NCI-H2171 treated with DMSO at 0.1 percent for 48 hours (cell line): Measurements from ENCODE around the gene MGAT3.

ENCODE experiments used
- DNase-seq: peaks from one replicate; lab custom pipeline; 2025; lab: John Stamatoyannopoulos, UW

The MGAT3 gene

DNA sequence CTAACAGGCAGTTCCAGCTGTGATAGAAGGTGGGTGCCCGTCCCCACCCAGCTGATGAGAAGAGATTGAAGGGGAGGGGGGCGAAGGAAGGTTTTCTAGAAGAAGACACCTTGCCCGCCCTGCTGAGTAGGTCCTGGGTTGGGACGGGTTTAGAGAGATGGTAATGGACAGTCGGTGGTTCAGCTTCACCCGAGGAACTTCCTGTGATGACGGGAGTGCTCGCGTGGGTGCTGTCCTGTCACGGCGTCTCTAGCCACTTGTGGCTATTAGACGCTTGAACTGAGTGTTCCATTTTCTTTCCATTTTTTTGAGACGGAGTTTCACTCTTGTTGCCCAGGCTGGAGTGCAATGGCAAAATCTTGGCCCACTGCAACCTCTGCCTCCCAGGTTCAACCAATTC, 27.6 kb upstream of the MGAT3 start:
- DNase-seq: no peak

- DNase-seq: no peak
These were observed 26.8 kb upstream of the MGAT3 start for GRCh38 chr22:39429916-39430575.

- DNase-seq: no peak
These were observed 26.1 kb upstream of the MGAT3 start for GRCh38 chr22:39430576-39431150.

DNA sequence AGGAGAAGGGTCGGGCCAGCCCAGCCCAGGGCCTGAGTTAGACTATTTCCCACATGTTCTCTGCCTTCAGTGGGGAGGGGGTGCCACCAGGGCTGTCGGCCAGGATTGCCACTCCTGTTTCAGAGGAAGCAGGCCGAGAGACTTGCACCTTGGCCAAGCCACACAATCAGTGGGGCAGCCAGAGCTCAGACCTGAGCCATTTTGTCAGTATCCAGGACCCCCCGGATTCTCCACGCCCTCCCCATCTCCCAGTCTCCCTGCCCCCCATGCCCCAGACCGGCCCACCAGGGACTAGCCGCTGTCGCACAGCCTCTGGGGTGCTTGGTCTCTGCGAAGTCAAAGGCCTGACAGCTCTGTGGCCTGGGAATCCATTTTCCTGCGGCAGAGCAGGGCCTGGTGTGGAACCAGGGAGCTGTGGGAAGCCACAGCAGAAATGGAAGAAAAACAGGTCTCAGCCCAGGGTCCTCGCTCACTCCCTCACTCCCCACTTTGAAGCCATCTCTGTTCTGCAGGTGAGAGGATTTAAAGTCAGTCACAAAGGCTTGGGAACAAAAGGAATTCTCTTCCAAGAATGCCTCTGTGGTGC, 25.5 kb upstream of the MGAT3 start:
- no peak for DNase-seq

GRCh38 chr22:39431821-39432251, 25.0 kb upstream of the MGAT3 start:
- no peak for DNase-seq

GRCh38 chr22:39432361-39432811, 24.4 kb upstream of the MGAT3 start:
- no peak for DNase-seq

- no peak for DNase-seq
These were observed 23.2 kb upstream of the MGAT3 start for GRCh38 chr22:39433476-39434242.

GRCh38 chr22:39434243-39434653, 22.6 kb upstream of the MGAT3 start:
- no peak for DNase-seq

DNA sequence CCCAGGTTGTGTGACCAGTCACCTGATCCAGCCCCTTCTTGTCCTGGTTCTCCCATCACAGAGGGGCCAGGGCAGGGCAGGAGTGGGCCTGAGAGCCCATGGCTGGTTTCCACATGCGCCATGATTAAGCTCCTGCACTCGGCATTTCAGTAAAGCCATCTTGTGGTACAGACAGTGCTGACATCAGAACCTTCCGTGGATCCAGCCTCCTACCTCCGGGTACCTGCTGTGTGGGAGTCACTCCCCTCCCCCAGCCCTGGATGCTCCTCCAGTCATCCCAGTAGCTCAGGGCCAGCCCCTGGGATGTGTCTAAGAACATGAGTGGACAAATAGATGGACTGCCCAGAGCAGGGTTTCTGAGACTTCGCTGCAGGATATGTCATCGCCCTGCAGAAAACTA, 22.1 kb upstream of the MGAT3 start:
- no peak for DNase-seq

DNA sequence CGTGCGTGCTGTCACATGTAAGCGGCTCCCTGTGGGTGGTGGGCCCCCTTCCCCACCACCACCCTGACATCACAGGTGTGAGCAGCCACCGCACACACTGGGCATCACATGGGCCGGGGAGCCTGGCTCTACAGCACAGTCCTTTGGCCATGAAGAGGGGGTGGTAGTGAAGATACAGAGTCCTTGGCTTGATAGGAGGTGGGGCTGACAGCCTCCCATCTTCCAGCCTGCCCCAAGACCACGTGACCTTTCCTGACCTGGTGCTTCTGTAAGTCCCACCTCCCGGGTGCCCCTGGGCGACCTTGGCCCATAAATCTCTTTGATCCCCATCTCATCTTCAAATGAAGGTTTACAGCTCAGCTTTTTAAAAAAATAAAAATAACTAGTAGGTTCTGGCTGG, 21.2 kb upstream of the MGAT3 start:
- no peak for DNase-seq

- no peak for DNase-seq
These were observed 18.8 kb upstream of the MGAT3 start for GRCh38 chr22:39437791-39438704.

DNA sequence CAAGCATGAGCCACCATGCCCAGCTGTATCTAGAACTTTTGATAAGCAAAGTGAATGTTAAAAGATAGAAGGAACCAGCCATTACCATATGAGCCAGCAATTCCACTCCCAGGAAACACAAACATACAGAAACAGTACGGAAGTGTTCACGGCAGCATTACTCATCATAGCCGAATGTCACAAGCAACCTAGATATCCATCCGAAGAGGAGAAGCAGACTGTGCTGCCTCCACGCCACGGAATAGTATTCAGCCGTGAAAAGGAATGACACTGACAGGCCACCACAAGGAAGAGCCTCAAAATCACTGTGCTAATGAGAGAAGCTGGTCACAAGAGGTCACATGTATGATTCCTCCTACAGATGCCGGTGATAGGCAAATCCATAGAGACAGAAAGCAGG, 17.6 kb upstream of the MGAT3 start:
- DNase-seq: no peak

DNA sequence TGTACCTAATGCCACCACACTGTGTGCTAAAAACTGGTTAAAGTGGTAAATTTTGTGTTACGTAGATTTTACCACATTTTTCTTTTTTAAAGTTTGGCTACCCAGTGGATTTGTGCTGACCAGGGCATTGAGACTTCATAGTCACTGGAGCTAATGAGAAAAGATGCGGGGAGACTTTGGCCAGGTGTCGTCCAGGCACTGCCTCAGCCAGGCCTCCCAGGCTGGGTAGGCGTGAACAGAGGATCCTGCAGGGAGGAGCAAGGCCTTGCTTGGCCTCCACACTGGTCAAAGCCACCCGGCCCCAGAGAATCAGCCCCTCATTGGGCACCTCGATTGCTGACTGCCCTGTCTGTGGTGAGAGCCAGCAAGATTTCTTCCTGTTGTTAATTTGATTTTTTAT, 13.4 kb upstream of the MGAT3 start:
- DNase-seq: no peak

DNA sequence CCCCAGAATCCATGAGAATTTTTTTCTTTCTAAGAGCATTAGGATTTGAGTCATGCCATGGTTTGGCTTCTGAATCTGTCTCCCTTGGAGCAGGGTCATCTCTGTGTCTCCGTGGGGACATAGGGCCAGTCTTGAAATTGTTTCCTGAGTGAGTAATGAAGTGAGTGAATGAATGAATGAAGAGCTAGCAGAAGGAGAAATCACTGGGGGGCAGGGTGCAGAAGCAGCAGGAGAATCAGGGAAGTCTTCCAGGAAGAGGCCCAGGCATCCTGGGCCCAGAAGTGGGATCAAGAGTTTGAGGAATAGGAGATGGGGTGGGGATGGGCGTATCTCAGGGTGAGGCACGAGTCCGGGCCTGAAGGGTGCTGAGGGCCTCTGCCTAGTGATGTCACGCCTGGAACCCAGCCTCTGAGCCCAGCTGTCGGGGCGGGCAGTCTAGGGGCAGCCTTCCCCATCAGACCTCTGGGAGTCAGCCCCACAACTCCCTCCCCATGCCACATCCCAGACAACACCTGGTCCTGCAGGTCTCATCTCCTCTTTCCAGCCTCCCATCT, 12.5 kb upstream of the MGAT3 start:
- DNase-seq: no peak

DNA sequence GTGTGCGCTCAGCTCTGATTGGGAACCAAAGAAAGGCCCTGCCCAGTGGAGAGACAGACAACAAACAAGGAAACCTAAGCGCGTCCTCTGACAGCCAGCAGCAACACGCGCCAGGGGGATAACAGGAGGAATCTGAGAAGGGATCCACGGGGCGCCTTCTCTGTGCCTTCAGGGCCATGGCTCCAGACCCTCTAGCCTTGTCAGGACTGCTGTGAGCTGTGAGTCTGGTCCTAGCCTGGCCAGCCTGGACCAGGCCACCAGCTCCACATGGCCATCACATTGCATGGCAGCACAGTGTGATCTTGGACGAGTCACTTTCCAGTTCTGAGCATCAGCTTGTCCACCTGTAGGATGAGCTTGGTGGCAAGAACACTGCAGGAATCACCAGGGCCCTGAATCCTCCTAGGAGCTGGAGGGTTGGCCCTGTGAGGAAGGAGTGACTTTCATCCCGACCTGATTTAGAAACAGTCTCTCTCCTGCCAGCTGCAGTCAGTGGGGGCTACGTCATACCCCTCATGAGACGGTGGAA, 11.8 kb upstream of the MGAT3 start:
- no peak for DNase-seq

DNA sequence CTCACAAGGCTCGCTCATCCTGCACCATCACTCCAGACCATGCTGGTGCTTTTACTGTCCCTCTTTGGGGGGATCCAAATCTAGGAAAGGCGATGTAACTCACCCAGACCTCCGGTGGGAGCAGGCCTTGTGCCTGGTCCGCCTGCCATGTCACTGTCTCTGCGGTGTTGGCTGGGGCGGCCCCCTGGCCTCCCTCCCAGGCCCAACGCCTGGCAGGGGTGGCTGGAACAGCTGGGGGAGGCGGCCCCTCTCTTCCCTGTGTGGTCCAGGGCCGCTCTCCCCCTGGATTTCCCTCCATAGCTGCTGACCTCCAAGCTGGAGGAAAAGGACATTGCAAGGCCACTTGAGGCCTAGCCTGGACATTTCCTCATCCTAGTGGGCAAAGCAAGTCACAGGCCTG, 11.1 kb upstream of the MGAT3 start:
- no peak for DNase-seq

DNA sequence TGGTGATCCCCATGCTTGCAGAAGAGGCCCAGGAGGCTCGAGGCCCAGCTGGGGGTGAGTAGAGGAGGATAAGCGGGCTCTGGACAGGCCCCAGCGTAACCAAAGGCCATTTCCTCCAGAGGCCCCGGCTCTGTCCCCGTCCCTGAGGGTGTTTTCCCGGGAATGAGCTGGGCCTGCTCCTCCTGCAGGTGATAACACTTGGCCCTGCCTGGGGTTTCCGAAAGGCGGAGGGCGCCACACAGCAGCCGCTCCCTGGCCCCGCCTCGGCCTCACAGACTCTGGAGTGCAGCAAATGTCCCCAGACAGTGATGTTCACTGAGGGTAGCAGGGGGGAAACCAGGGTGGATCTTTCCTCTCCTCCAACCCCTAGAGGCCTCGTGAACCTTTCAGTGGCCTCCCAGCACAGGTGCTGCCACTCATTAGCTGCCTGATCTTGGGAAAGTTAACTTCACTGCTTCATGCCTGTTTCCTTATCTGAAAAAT, 10.5 kb upstream of the MGAT3 start:
- no peak for DNase-seq

- DNase-seq: no peak
These were observed 8.4 kb upstream of the MGAT3 start for GRCh38 chr22:39448205-39449054.

- no peak for DNase-seq
These were observed 7.1 kb upstream of the MGAT3 start for GRCh38 chr22:39449708-39450107.
